ENCODE results near the gene GNAT1. TPM values are rescaled to one million over a fixed set of nuclear protein-coding genes. Genes with fewer than 3 reads are reported as not detected.

The GNAT1 gene
- polyA plus RNA-seq, 1 experiment: not detected

DNA sequence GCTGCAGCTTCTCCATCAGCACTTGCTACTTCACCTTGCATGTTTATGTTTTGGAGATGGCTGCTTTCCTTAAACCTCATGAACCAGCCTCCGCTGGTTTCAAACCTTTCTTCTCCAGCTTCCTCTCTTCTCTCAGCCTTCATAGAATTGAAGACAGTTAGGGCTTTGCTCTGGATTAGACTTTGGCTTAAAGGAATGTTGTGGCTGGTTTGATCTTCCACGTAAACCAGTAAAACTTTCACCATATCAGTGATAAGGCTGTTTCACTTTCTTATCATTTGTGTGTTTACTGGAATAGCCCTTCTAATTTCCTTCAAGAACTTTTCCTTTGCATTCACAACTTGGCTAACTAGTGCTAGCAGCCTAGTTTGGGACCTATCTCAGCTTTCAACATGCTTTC is 11.7 kb upstream of the GNAT1 start:
- no peaks in the 10 kb centered on the region for H3K27me3 ChIP-seq (ENCODE audit: control insufficient read depth, insufficient read depth, low read length)
- TF ChIP-seq, protein P1, sequence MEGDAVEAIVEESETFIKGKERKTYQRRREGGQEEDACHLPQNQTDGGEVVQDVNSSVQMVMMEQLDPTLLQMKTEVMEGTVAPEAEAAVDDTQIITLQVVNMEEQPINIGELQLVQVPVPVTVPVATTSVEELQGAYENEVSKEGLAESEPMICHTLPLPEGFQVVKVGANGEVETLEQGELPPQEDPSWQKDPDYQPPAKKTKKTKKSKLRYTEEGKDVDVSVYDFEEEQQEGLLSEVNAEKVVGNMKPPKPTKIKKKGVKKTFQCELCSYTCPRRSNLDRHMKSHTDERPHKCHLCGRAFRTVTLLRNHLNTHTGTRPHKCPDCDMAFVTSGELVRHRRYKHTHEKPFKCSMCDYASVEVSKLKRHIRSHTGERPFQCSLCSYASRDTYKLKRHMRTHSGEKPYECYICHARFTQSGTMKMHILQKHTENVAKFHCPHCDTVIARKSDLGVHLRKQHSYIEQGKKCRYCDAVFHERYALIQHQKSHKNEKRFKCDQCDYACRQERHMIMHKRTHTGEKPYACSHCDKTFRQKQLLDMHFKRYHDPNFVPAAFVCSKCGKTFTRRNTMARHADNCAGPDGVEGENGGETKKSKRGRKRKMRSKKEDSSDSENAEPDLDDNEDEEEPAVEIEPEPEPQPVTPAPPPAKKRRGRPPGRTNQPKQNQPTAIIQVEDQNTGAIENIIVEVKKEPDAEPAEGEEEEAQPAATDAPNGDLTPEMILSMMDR (IDR thresholded peaks at IDR 0.05; ENCODE audit: insufficient read depth, low read depth, low read length): no peak
- no peak for DNase-seq (ENCODE audit: low read depth)
- no peak overlapping the region for H3K4me3 ChIP-seq (ENCODE audit: low read depth, low read length)
- peaks cover 1% of the 10 kb centered on the region; the same call in 1 of the 2 replicates for H3K36me3 ChIP-seq (ENCODE audit: control insufficient read depth, insufficient read depth, low read length)
- POLR2A ChIA-PET: no interaction called here
- CTCF ChIA-PET: interaction anchor here (0.6 to 2.2 kb wide), 6 partner anchors 9 to 60 kb away, joined by 3 to 9 read pairs (median 3); no protein-coding TSS in a partner anchor

DNA sequence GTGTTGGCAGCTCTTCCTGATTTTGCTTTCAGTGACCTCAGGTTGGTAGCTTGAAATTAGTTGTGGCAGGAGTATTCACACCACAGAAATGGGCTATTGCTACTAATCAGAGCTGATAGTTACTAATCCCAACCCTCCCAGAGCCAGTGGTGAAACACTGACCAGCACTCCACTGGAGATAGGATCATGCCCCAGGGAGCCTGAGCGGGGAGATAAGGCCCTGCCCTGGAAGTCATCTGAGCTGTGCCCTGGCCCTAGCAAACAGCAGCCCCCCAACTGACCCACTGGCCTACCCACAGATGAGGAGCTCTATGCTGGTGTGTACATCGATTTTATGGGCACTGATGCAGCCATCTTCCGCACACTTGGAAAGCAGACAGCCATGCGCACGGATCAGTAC is 9.4 kb upstream of the GNAT1 start:
- H3K27me3 ChIP-seq (ENCODE audit: control insufficient read depth, insufficient read depth, low read length): no peaks in the 10 kb centered on the region
- ChIA-PET POLR2A (no interaction called here), CTCF (interaction anchor here (1.2 to 16.3 kb wide), 5 partner anchors 9 to 65 kb away, joined by 3 to 313 read pairs (median 15); partner anchors contain the start of gene GNAT1)
- no peak overlapping the region for H3K4me3 ChIP-seq (ENCODE audit: low read depth, low read length)
- TF ChIP-seq, protein P1 (IDR thresholded peaks at IDR 0.05; ENCODE audit: insufficient read depth, low read depth, low read length): no peak
- no peak for DNase-seq (ENCODE audit: low read depth)
- 0 out of 2 replicates have a peak, but pooled peaks cover 1% of the 10 kb centered on the region for H3K36me3 ChIP-seq (ENCODE audit: control insufficient read depth, insufficient read depth, low read length)

DNA sequence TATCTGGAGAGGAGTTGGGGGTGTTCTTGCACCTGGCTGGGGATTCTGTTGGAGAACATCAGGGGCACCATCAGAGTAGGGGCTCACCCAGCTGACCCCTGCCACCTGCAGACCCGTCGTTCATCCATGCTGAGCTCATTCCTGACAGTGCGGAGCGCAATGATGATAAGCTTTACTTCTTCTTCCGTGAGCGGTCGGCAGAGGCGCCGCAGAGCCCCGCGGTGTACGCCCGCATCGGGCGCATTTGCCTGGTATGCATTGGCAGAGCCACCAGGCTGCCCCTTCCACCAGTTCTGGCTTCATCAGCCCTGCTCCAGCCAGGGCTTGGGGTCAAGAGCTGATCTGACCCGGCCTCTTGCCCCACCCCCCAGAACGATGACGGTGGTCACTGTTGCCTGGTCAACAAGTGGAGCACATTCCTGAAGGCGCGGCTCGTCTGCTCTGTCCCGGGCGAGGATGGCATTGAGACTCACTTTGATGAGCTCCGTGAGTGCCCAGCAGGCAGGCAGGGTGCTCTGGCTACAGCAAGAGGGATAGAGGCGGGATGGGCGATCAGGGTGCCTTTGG is 8.8 kb upstream of the GNAT1 start:
- Histone ChIP-seq H3K27me3 (ENCODE audit: control insufficient read depth, insufficient read depth, low read length) (no peaks in the 10 kb centered on the region), H3K4me3 (ENCODE audit: low read depth, low read length) (no peak overlapping the region), H3K36me3 (ENCODE audit: control insufficient read depth, insufficient read depth, low read length) (no peaks in the 10 kb centered on the region)
- POLR2A ChIA-PET: interaction anchor here (0.6 kb wide), 1 partner anchor 57 kb away, joined by 4 read pairs; no protein-coding TSS in a partner anchor
- DNase-seq (ENCODE audit: low read depth): no peak
- CTCF ChIA-PET: interaction anchor here (1.2 to 16.3 kb wide), 4 partner anchors 9 to 60 kb away, joined by 3 to 313 read pairs (median 19); partner anchors contain the start of gene GNAT1
- TF ChIP-seq, protein P1 (IDR thresholded peaks at IDR 0.05; ENCODE audit: insufficient read depth, low read depth, low read length): no peak

DNA sequence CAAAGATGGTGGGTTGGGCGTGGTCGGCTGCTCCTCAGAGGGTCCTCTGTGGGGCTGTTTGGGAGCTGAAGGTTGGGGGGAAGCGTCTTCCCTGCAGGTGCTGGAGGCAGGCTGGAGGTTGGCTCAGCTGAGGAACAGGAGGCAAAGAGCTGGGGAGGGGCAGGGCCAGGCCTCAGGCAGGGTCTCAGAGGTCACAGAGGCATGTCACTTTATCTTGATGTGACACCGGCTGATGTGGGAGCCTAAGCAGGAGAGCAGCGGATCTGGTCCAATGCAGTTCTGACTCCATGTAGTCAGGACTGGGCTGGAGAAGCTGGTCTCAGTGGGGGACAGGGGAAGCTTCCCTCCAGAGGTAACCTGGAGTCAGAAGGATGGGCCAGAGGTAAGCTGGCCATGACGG is 7.7 kb upstream of the GNAT1 start:
- no peaks in the 10 kb centered on the region for H3K27me3 ChIP-seq (ENCODE audit: control insufficient read depth, insufficient read depth, low read length)
- ChIA-PET POLR2A (no interaction called here), CTCF (interaction anchor here (1.0 to 16.3 kb wide), 4 partner anchors 10 to 61 kb away, joined by 3 to 313 read pairs (median 14); no protein-coding TSS in a partner anchor)
- no peak for DNase-seq (ENCODE audit: low read depth)
- H3K4me3 ChIP-seq (ENCODE audit: low read depth, low read length): no peak overlapping the region
- TF ChIP-seq, protein P1 (IDR thresholded peaks at IDR 0.05; ENCODE audit: insufficient read depth, low read depth, low read length): no peak
- H3K36me3 ChIP-seq (ENCODE audit: control insufficient read depth, insufficient read depth, low read length): no peaks in the 10 kb centered on the region

DNA sequence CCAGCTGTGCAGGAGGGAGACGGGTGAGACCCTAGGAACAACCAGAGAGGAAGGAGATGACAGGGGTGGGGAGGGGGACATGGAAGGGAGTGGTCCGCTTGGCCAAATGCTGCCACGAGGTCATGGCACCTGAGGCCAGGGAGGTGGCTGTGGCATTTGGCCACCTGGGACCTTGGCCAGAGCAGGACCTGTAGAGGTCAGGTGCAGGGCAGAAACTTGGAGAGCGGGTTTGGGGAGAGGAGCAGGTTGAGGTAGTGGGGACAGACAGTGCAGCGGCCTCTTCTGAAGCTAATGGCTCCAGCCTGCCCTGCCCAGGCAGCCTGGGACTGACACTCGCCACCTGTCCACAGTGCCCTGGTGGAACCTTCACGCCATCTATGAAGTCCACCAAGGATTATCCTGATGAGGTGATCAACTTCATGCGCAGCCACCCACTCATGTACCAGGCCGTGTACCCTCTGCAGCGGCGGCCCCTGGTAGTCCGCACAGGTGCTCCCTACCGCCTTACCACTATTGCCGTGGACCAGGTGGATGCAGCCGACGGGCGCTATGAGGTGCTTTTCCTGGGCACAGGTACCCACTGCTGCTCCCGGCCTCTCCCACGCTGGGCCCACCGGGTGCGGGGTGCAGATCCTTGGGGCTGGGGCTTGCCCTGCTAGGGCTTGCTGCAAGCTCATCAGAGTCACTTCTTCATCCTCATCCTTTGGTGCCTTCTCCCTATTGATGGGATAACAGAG is 7.0 kb upstream of the GNAT1 start:
- Histone ChIP-seq H3K36me3 (ENCODE audit: control insufficient read depth, insufficient read depth, low read length) (no peaks in the 10 kb centered on the region), H3K27me3 (ENCODE audit: control insufficient read depth, insufficient read depth, low read length) (no peaks in the 10 kb centered on the region), H3K4me3 (ENCODE audit: low read depth, low read length) (no peak overlapping the region)
- no peak for DNase-seq (ENCODE audit: low read depth)
- ChIA-PET POLR2A (no interaction called here), CTCF (interaction anchor here (1.0 to 16.3 kb wide), 4 partner anchors 9 to 61 kb away, joined by 3 to 313 read pairs (median 14); no protein-coding TSS in a partner anchor)
- TF ChIP-seq, protein P1 (IDR thresholded peaks at IDR 0.05; ENCODE audit: insufficient read depth, low read depth, low read length): no peak

Measured in BJ (cell line).